Fibroblast of villous mesenchyme (primary cell): Measurements from ENCODE around the gene PDIA2. TPM values are rescaled to one million over a fixed set of nuclear protein-coding genes. Genes with fewer than 3 reads are reported as not detected.

Experiments used
- DNase-seq: peaks from one replicate; pipeline ENCODE4 v3.0.0-alpha.2; 2010; ENCODE audit warnings: low read depth
- H3K4me3 ChIP-seq: 2 replicates; pipeline ENCODE4 v1.5.1; 2011; ENCODE audit warnings: low read depth, mild to moderate bottlenecking, low read length
- total RNA-seq: library from RNA; depleted of rRNA; stranded (reverse); fragments of >200 nt; gene quantifications from 2 replicates; pipeline ENCODE4 v1.2.3, GENCODE V29; 2012
- TF ChIP-seq, protein P1 (sequence below): IDR thresholded peaks from 2 replicates; pipeline ENCODE4 v1.5.1; 2012; ENCODE audit warnings: low read depth, mild to moderate bottlenecking, low read length; ENCODE audit not compliant: insufficient read depth

PDIA2 gene
- total RNA-seq, 1 donor, result 0.43 TPM

DNA sequence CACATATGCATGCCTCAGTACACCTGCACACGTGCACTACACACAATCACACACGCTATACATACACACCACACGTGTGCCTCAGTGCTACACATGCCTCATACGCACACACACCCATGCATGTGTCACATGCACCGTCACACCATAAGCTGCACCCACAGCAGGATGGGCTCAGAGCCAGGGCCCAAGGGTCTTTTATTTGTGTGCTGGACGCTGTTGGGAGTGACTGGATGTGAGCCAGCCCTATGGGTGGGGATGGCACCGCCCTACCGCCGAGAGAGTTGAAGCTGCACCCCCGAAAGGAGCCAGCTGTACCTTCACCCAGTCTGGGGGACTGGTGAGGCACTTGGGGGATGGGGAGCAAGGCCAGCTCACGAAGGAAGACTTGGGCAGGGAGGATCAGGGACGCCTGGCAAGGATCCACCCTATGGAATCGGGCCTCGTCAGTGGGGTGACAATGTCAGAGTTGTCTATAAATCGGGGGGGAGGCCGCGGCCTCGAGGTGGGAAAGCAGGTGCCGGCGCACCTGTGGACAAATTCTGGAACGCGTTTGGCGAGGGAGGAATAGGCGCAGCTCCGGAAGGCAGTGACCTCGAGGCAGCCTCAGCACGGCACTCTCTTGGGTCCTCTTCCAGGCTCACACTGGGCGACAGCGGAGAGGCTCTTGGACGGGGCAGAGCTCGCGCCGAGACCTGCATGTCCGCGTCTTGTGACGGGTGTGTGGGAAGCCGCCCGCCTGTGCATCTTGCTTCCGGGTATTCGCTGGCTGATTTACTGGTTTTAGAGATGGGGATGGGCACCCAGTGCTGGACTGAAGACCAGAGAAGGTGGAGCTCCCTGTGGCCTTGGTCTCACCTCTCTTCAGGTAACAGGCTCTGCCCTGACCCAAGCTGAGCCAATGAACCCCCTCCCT lies 14.6 kb upstream of the PDIA2 start:
- no peak overlapping the region for H3K4me3 ChIP-seq
- no peak for DNase-seq
- TF ChIP-seq, protein P1, sequence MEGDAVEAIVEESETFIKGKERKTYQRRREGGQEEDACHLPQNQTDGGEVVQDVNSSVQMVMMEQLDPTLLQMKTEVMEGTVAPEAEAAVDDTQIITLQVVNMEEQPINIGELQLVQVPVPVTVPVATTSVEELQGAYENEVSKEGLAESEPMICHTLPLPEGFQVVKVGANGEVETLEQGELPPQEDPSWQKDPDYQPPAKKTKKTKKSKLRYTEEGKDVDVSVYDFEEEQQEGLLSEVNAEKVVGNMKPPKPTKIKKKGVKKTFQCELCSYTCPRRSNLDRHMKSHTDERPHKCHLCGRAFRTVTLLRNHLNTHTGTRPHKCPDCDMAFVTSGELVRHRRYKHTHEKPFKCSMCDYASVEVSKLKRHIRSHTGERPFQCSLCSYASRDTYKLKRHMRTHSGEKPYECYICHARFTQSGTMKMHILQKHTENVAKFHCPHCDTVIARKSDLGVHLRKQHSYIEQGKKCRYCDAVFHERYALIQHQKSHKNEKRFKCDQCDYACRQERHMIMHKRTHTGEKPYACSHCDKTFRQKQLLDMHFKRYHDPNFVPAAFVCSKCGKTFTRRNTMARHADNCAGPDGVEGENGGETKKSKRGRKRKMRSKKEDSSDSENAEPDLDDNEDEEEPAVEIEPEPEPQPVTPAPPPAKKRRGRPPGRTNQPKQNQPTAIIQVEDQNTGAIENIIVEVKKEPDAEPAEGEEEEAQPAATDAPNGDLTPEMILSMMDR, result no peak

DNA sequence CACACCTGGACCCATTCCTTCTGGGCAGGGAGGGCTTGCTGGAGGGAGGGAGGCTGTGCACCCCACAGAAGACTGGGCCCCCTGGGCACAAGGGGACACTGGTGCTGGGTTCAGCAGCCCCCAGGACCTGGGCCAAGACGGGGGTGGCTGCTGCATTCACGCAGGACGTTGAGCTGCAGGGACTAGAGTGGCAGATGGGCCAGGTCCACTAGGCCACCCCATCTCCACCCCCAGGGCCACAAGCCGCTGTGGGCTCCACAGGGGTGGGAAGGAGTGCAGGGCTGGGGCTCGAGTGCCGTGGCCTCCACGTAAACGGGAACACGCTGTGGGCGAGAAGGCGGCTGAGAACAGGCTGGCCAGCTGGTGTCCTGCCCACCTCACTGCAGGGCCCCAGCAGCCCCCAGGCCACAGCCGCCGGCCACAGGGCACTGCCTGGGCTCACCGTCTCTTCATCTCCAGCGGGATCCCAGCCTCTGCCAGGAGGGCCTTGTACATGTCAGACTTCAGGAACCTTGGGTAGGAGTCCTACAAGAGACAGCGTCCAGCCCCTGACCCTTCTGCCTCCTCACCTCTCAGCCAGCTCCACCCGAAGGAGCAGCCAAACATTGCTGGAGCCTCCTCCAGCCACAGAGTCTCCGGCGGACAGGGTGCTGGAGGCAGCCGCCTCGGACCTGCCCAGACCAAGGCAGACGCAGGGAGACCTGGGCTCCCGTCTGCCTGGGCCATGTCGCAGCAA lies 13.7 kb upstream of the PDIA2 start:
- H3K4me3 ChIP-seq, result no peak overlapping the region
- TF ChIP-seq, protein P1, result no peak
- DNase-seq, result no peak

DNA sequence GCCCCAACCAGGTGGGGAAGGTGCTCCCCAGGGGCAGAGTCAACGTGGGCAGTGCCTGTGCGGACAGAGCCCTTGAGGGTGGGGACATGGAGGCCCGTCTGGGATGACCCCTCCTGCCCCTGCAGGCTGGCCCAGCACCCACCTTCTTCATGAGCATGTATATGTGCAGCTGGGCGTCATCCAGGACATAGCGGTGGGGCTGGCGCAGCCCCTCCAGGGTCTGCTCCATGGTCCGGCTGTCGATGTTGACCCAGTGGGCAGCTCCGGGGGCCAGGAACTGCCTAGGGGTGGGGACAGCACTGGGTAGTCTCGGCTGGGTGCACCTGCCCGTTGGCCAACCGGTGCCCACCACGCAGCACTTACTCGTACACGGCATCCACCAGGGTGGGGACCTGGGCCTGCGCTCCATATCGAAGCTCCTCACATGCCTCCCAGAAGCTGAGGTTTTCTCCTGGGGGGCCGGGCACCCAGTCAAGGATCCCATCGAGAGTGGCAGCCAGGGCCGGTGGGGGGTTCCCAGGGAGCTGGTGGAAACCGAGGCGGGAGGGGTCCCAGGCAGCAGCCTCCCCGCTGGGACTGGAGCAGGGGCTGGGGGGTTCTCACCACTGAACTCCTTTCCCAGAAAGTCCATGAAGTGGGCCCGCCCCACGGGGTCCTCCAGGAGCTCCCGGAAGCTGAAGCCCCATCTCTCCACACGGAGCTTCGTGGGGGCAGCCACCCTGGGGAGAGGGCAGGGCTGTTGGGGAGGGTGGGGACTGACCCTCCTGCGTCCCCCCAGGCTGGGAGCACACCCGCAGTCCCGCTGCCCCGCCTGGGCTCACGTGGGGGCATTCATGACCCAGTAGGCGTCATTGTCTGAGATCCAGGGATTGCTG lies 12.3 kb upstream of the PDIA2 start:
- TF ChIP-seq, protein P1, result no peak
- H3K4me3 ChIP-seq, result no peak overlapping the region
- DNase-seq, result no peak

DNA sequence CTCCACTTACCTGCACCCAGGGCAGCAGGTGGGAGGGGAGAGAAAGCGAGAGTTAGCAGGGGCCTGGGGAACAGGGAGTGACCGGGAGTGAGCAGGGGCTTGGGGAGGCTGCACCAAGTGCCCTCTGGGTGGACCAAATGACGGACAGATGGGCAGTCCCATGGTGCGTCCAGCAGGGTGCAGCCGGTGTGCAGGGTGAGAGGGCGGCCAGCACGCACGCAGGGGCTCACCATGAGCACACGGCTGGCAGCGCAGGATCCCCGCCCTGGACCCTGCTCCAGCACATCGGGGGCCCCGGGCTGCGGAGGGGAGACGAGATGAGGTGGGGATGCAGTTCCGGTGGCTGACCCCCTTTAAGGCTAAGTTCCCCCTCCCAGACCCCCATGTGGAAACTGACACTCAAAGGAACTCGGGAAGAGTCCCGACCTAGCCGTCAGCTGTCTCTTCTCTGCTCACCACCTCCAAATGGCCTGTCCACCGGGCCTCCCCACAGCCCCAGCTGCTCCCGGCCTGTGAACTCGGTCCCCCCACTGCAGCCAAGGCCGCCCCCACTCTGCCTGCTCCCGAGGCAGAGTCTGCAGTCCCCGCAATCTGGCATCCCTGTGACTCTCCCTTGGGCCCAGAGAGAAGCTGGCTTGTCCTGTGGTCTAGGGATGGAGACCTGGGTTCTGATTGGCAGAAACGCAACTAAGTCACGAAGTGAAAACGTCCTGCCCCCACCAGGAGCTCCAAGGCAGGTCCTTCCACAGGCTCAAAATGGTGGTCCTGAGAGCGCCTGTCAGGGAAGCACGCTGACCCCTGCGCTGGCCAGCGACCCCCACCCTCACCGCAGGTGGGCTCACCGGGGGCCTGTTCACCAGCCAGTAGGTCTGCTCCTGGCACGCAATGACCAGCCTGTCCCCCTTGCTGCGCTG lies 10.1 kb upstream of the PDIA2 start:
- TF ChIP-seq, protein P1, result no peak
- no peak overlapping the region for H3K4me3 ChIP-seq
- no peak for DNase-seq

DNA sequence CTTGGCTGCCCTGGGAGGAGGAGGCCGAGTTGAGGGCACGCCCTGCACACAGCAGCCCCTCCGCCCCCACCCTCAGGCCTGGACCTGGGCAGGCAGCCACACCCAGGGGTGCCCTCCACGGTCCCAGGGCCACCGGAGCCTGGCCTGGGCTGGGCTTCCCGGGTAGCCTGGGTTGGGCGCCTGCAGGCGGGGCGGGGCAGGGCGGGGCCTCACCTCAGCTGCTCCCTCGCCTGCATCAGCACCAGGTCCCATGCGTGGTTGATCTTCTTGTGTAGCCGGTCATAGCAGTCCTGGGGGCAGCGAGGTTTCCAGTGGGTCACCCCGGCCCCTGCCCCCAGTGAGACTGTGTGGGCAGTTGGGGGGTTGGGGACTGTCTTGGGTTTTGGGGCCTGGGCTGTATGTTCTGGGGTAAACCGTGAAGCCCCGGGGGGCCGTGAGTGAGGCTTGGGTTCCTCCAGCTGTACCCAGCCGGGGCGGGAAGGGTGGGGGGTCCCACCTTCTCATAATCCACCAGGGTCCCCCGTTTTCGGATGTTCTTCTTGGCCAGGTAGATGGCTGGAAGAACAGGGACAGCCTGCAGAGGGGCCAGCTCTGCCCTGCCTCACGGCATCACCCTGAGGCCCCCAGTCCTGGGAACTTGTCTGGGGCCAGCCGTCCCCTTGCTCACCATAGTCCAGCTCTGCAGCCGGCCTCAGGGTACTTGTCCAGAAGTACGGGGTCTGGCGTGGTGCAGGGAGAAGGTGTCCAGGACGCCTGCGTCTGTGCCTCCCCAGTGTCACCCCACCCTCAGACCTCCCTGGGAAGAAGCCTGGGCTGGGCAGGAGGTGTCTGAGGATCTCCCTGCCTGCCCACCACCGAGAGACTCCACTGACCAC lies 9.2 kb upstream of the PDIA2 start:
- TF ChIP-seq, protein P1, result no peak
- no peak for DNase-seq
- H3K4me3 ChIP-seq, result no peak overlapping the region
